Measurements from ENCODE around the gene ZNF598. TPM values are rescaled to one million over a fixed set of nuclear protein-coding genes. Genes with fewer than 3 reads are reported as not detected.

Gene ZNF598
- total RNA-seq, 1 experiment from 2014 or later, result 70.9 TPM

- no peak overlapping the region for H4K8ac ChIP-seq (replicated peaks; ENCODE audit: insufficient read length, low read depth, low read length)
- no peak overlapping the region for H2BK120ac ChIP-seq (ENCODE audit: low read depth, low read length, poor library complexity, severe bottlenecking)
- peak; percentile 99 for TF ChIP-seq CTCF (conservative IDR thresholded peaks at IDR 0.05)
- H2BK12ac ChIP-seq (ENCODE audit: insufficient read length, low read depth, low read length), result no peak overlapping the region
- peaks cover 26% of the 10 kb centered on the region; the same call in 1 of the 2 replicates for H3K79me2 ChIP-seq (ENCODE audit: insufficient read depth, low read length)
- no peak overlapping the region for H3K4me2 ChIP-seq (ENCODE audit: insufficient read depth, insufficient read length, low read length)
- no peak overlapping the region for H2BK15ac ChIP-seq (ENCODE audit: low read depth, low read length)
- peaks cover 2% of the 10 kb centered on the region; the same call in 1 of the 2 replicates for H3K4me1 ChIP-seq (ENCODE audit: insufficient read depth, low read length)
- no peak overlapping the region for H3K27ac ChIP-seq (ENCODE audit: insufficient read length, low read depth, low read length)
- H3K36me3 Mint-ChIP-seq (ENCODE audit: insufficient read depth in 1 of 3, low read depth in 3 of 3), result peaks cover 18 to 40% (median 40%) of the 10 kb centered on the region in 3 experiments
- H2BK20ac ChIP-seq (ENCODE audit: low read depth, low read length, poor library complexity, severe bottlenecking), result no peak overlapping the region
- no peaks in the 10 kb centered on the region for H3K27me3 ChIP-seq (ENCODE audit: insufficient read depth, low read length)
- H4K20me1 ChIP-seq (ENCODE audit: control insufficient read depth, insufficient read depth, insufficient read length), result no peaks in the 10 kb centered on the region
- no peaks in the 10 kb centered on the region for H3K9me3 ChIP-seq (ENCODE audit: control insufficient read depth, low read depth, low read length)
- no peak overlapping the region for H4K5ac ChIP-seq (ENCODE audit: insufficient read length, low read depth, low read length)
- no peak overlapping the region for H2BK5ac ChIP-seq (ENCODE audit: insufficient read length, low read length)
- H3K4ac ChIP-seq (ENCODE audit: low read depth, low read length), result no peak overlapping the region
- no peak overlapping the region for H2AFZ ChIP-seq (ENCODE audit: low read length)
- H3K4me3 Mint-ChIP-seq, result peak overlapping the region in 1 of 2 experiments; percentile 55; a peak in 1 of 5 replicates
- no CpG with 5 or more reads among the region's 36 CpGs for WGBS (ENCODE audit: extremely low coverage, insufficient read length, low lambda C conversion rate)
- H3K27ac Mint-ChIP-seq, result peak overlapping the region in 1 of 3 experiments; percentile 28; a peak in 2 of 7 replicates
- no peaks in the 10 kb centered on the region for H3K27me3 Mint-ChIP-seq (ENCODE audit: low read depth)
- peak; percentile 97 for DNase-seq
- H2AK5ac ChIP-seq (ENCODE audit: insufficient read length, low read length), result no peak overlapping the region
- H3K9me3 Mint-ChIP-seq, result no peaks in the 10 kb centered on the region; a peak in 1 of 5 replicates
- H3K14ac ChIP-seq (ENCODE audit: insufficient read depth, low read length), result 0 out of 2 replicates have a peak overlapping the region, but pooled peaks have one; percentile 5
- H3K9ac ChIP-seq (ENCODE audit: extremely low read depth, insufficient read length, low read length), result no peak overlapping the region
- H4K91ac ChIP-seq (ENCODE audit: insufficient read length, low read depth, low read length), result no peak overlapping the region
- H3T11ph ChIP-seq (ENCODE audit: low read length), result no peak overlapping the region
- no peak overlapping the region for H3K56ac ChIP-seq (ENCODE audit: insufficient read length, low read depth, low read length)
- peak overlapping the region; percentile 11 for H3K18ac ChIP-seq (ENCODE audit: insufficient read length, low read depth, low read length)
- peaks cover 6% of the 10 kb centered on the region for H3K23me2 ChIP-seq (ENCODE audit: insufficient read length, low read depth, low read length, poor library complexity, severe bottlenecking)
- no peak overlapping the region for H3K23ac ChIP-seq (ENCODE audit: insufficient read length, low read depth, low read length)
- peaks cover 24% of the 10 kb centered on the region for H3K79me1 ChIP-seq (ENCODE audit: insufficient read depth, low read depth, low read length, poor library complexity, severe bottlenecking)
- H3K4me1 Mint-ChIP-seq, result peaks cover 18 to 30% of the 10 kb centered on the region in 2 experiments
Measured at GRCh38 chr16:2003827-2004641, 5.6 kb downstream of the ZNF598 start.
